ENCODE results near the gene EEIG1.

Gene EEIG1

DNA sequence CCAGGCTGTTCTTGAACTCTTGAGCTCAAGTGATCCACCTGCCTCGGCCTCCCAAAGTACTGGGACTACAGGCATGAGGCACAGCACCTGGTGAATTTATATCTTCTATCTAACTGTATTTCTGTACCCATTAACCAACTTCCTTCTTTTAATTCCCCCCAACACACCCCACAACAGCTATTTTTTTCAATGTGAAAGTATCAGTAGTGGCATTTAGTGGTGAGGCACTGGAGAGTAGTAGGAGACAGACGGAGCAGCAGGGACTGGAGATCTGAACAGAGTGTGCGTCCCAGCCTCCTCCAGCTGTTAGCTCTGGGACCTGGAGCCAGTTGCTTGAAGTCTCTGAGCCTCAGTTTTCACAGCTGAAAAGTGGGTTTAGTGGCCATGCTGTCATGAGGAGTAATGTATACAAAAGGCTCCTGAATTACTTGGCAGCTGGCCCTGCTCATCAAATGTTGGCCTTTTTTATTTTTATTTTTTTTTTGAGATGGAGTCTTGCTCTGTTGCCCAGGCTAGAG lies 11.0 kb upstream of the EEIG1 start:
- TF ChIP-seq FOXP2 (optimal IDR thresholded peaks at IDR 0.05; ENCODE audit: borderline replicate concordance, extremely low read depth, extremely low read length, insufficient read depth) (no peak), POLR2AphosphoS5 (IDR thresholded peaks at IDR 0.05; ENCODE audit: low read depth, low read length) (no peak), TAF1 (IDR thresholded peaks at IDR 0.05; ENCODE audit: borderline replicate concordance, insufficient read depth, low read length) (no peak), SIN3A (IDR thresholded peaks at IDR 0.05; ENCODE audit: borderline replicate concordance, insufficient read depth, low read length) (no peak)
- TF ChIP-seq, protein P1, sequence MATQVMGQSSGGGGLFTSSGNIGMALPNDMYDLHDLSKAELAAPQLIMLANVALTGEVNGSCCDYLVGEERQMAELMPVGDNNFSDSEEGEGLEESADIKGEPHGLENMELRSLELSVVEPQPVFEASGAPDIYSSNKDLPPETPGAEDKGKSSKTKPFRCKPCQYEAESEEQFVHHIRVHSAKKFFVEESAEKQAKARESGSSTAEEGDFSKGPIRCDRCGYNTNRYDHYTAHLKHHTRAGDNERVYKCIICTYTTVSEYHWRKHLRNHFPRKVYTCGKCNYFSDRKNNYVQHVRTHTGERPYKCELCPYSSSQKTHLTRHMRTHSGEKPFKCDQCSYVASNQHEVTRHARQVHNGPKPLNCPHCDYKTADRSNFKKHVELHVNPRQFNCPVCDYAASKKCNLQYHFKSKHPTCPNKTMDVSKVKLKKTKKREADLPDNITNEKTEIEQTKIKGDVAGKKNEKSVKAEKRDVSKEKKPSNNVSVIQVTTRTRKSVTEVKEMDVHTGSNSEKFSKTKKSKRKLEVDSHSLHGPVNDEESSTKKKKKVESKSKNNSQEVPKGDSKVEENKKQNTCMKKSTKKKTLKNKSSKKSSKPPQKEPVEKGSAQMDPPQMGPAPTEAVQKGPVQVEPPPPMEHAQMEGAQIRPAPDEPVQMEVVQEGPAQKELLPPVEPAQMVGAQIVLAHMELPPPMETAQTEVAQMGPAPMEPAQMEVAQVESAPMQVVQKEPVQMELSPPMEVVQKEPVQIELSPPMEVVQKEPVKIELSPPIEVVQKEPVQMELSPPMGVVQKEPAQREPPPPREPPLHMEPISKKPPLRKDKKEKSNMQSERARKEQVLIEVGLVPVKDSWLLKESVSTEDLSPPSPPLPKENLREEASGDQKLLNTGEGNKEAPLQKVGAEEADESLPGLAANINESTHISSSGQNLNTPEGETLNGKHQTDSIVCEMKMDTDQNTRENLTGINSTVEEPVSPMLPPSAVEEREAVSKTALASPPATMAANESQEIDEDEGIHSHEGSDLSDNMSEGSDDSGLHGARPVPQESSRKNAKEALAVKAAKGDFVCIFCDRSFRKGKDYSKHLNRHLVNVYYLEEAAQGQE (IDR thresholded peaks at IDR 0.05; ENCODE audit: insufficient read depth in 1 of 2, low read depth in 2 of 2, low read length in 2 of 2), result no peak

DNA sequence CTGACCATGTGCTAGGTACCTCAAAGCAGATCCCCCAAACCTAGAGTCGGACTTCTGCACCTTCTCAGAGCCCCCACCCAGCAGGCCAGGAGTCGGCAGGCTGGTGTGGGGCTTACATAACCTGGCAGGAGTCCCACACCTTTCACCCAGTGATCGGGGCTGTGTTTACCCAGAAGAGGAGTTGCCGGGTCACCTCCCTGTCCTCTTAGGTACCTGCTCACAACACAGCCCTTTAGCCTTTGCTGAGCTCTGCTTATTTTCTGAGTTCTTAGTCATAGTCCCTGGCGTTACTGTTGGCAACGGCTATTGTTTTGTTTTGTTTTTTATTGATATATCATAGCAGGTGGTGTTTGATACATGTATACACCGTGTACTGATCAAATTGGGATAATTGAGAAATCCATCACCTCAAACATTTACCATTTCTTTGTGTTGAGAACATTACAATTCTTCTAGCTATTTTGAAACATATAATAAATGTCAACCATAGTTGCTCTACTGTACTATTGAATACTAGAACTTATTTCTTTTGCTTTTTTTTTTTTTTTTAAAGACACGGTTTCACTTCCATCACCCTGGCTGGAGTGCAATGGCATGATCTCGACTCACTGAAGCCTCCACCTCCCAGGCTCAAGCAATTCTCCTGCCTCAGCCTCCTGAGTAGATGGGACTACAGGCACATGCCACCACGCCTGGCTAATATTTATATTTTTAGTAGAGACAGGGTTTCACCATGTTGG lies 10.4 kb upstream of the EEIG1 start:
- TF ChIP-seq POLR2AphosphoS5 (IDR thresholded peaks at IDR 0.05; ENCODE audit: low read depth, low read length), result no peak
- TF ChIP-seq, protein P1 (IDR thresholded peaks at IDR 0.05; ENCODE audit: insufficient read depth in 1 of 2, low read depth in 2 of 2, low read length in 2 of 2), result no peak
- TF ChIP-seq SIN3A (IDR thresholded peaks at IDR 0.05; ENCODE audit: borderline replicate concordance, insufficient read depth, low read length), result no peak

DNA sequence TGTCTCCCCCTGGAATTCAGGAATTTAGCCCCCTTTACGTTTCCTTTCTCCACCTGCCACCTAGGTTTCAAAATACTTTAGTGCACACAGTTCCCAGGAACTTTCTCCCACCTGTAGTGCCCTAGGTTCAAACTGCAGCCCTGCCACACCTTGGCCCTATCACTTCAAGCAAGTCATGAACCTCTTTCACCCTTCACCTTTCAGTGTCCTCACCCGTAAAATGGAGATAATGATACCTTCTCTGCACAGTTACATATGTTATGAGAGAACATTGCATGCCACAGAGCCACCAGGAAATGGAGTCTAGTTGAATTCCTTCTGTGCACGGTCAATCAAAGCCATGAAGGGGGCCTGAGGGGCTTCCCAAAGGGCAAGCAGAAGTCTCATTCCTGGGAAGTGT lies 9.8 kb upstream of the EEIG1 start:
- TF ChIP-seq TAF1 (IDR thresholded peaks at IDR 0.05; ENCODE audit: borderline replicate concordance, insufficient read depth, low read length) (no peak), FOXP2 (optimal IDR thresholded peaks at IDR 0.05; ENCODE audit: borderline replicate concordance, extremely low read depth, extremely low read length, insufficient read depth) (no peak), SIN3A (IDR thresholded peaks at IDR 0.05; ENCODE audit: borderline replicate concordance, insufficient read depth, low read length) (no peak), POLR2AphosphoS5 (IDR thresholded peaks at IDR 0.05; ENCODE audit: low read depth, low read length) (no peak)
- TF ChIP-seq, protein P1 (IDR thresholded peaks at IDR 0.05; ENCODE audit: insufficient read depth in 1 of 2, low read depth in 2 of 2, low read length in 2 of 2), result no peak

DNA sequence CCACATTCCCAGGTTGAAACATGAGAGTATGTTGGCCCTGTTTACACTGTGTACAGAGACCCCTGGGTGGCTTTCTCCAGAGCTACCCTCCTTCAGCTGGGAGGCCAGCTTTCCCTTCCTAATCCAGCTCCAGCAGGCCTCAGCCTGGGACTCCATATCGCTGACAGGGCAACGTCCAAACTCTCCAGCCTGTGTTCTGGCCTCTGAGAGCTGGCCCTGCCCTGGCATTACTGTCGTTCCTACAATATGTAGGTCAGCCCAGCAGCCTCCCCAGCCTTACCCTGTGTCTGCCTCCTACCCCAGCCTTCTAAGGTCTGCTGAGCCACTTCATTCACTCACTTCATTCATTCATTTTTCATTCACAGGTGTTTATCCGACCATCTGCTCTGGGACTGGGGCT lies 8.3 kb upstream of the EEIG1 start:
- TF ChIP-seq SIN3A (IDR thresholded peaks at IDR 0.05; ENCODE audit: borderline replicate concordance, insufficient read depth, low read length), result no peak
- no peak for TF ChIP-seq TAF1 (IDR thresholded peaks at IDR 0.05; ENCODE audit: borderline replicate concordance, insufficient read depth, low read length)

GRCh38 chr9:127987103-127987614 lies 6.4 kb upstream of the EEIG1 start:
- TF ChIP-seq, protein P1 (IDR thresholded peaks at IDR 0.05; ENCODE audit: insufficient read depth in 1 of 2, low read depth in 2 of 2, low read length in 2 of 2), result no peak
- TF ChIP-seq TAF1 (IDR thresholded peaks at IDR 0.05; ENCODE audit: borderline replicate concordance, insufficient read depth, low read length) (no peak), POLR2AphosphoS5 (IDR thresholded peaks at IDR 0.05; ENCODE audit: low read depth, low read length) (no peak), SIN3A (IDR thresholded peaks at IDR 0.05; ENCODE audit: borderline replicate concordance, insufficient read depth, low read length) (no peak), FOXP2 (optimal IDR thresholded peaks at IDR 0.05; ENCODE audit: borderline replicate concordance, extremely low read depth, extremely low read length, insufficient read depth) (no peak)
